ENCODE measurements around the gene ZNF385B.

GRCh38 chr2:179715196-179715595, 146.2 kb downstream of the ZNF385B start:
- TF ChIP-seq, protein P1, sequence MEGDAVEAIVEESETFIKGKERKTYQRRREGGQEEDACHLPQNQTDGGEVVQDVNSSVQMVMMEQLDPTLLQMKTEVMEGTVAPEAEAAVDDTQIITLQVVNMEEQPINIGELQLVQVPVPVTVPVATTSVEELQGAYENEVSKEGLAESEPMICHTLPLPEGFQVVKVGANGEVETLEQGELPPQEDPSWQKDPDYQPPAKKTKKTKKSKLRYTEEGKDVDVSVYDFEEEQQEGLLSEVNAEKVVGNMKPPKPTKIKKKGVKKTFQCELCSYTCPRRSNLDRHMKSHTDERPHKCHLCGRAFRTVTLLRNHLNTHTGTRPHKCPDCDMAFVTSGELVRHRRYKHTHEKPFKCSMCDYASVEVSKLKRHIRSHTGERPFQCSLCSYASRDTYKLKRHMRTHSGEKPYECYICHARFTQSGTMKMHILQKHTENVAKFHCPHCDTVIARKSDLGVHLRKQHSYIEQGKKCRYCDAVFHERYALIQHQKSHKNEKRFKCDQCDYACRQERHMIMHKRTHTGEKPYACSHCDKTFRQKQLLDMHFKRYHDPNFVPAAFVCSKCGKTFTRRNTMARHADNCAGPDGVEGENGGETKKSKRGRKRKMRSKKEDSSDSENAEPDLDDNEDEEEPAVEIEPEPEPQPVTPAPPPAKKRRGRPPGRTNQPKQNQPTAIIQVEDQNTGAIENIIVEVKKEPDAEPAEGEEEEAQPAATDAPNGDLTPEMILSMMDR (IDR thresholded peaks at IDR 0.05; ENCODE audit: low read length) = no peak
- TF ChIP-seq EZH2 (optimal IDR thresholded peaks at IDR 0.05; ENCODE audit: low read depth, low read length) = no peak
- no peak for TF ChIP-seq EZH2phosphoT487 (IDR thresholded peaks at IDR 0.05; ENCODE audit: low read length)

Measured in MM.1S (cell line).